ENCODE measurements around the gene NFYB. TPM values are rescaled to one million over a fixed set of nuclear protein-coding genes. Genes with fewer than 3 reads are reported as not detected.

Gene NFYB
- total and polyA plus RNA-seq, 2 donors from 2014 or later, result 24.6 to 31.1 TPM

DNA sequence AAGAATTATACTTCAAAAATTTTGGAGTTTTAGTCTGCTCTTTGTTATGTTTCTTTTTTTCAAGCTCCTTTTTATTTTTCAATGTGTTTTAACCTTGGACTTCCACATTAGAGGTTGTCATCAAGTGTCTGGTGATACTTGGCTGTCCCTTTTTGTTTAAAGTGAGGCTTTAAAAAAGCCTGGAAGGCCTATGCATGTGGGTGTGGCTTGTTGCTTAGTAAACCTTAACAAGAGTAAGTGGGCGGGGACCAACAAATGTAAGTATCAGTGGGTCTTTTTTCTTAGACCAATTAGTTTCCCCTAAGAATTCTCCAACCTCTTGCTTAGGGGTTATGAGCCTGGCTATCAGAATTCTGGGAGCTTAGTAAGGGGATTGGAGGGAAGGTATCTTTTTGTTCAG lies 47.3 kb downstream of the NFYB start:
- H3K36me3 ChIP-seq (ENCODE audit: control insufficient read depth in 2 of 3, insufficient read depth in 3 of 3, low read length in 3 of 3), result peaks cover 8 to 22% (median 16%) of the 10 kb centered on the region in 3 donors

GRCh38 chr12:104083769-104084475 lies 54.1 kb downstream of the NFYB start:
- H3K27ac ChIP-seq (ENCODE audit: low read depth in 2 of 2, low read length in 2 of 2), result no peak overlapping the region
- intact Hi-C loops (cut with DNase I), result no loop called here

More for the DNA sequence above, 47.3 kb downstream of the NFYB start:
- intact Hi-C loops (cut with DNase I), result no loop called here
- DNase-seq, result no peak
- Histone ChIP-seq H3K4me1 (ENCODE audit: control insufficient read depth in 2 of 3, insufficient read depth in 2 of 3, low read depth in 1 of 3, low read length in 3 of 3) (no peaks in the 10 kb centered on the region), H3K9me3 (ENCODE audit: control insufficient read depth in 2 of 3, insufficient read depth in 1 of 3, low read length in 3 of 3) (no peaks in the 10 kb centered on the region), H3K9ac (ENCODE audit: low read length in 3 of 3) (no peak overlapping the region), H3K27ac (ENCODE audit: low read depth in 2 of 2, low read length in 2 of 2) (no peak overlapping the region), H3K27me3 (ENCODE audit: control insufficient read depth, insufficient read depth, low read length) (no peaks in the 10 kb centered on the region), H3K4me3 (ENCODE audit: low read length in 3 of 3) (no peak overlapping the region)
- FAIRE-seq, result no peak
- no peak for TF ChIP-seq CTCF (IDR thresholded peaks at IDR 0.05; ENCODE audit: borderline replicate concordance, extremely low read depth, insufficient read depth)

DNA sequence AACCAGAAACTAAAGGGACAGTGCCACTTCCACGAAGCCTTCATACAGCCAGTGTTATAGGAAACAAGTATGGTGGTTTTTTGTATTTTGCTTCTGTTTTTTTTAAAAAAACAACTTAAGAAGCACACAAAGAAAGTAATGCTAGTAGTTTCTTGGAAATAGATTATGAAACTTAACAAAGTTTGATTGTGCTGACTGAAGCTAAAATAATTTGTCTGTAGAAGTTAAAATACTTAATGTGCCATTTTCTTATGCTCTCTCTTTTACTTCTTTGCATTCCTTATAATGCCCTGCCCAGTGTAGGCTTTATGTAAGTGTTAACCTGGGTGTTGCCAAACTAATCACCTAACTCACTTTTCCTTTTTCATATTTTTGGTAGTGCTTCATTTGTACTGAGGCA lies 57.2 kb downstream of the NFYB start:
- FAIRE-seq, result no peak
- H3K27ac ChIP-seq (ENCODE audit: low read depth in 2 of 2, low read length in 2 of 2), result no peak overlapping the region

More at GRCh38 chr12:104083769-104084475, 54.1 kb downstream of the NFYB start:
- Histone ChIP-seq H3K36me3 (ENCODE audit: control insufficient read depth in 2 of 3, insufficient read depth in 3 of 3, low read length in 3 of 3) (peaks cover 9 to 27% (median 22%) of the 10 kb centered on the region in 3 donors), H3K4me1 (ENCODE audit: control insufficient read depth in 2 of 3, insufficient read depth in 2 of 3, low read depth in 1 of 3, low read length in 3 of 3) (no peaks in the 10 kb centered on the region), H3K27me3 (ENCODE audit: control insufficient read depth, insufficient read depth, low read length) (no peaks in the 10 kb centered on the region), H3K9ac (ENCODE audit: low read length in 3 of 3) (no peak overlapping the region), H3K4me3 (ENCODE audit: low read length in 3 of 3) (no peak overlapping the region), H3K9me3 (ENCODE audit: control insufficient read depth in 2 of 3, insufficient read depth in 1 of 3, low read length in 3 of 3) (no peaks in the 10 kb centered on the region)
- DNase-seq (no peak), FAIRE-seq (no peak)
- no peak for TF ChIP-seq CTCF (IDR thresholded peaks at IDR 0.05; ENCODE audit: borderline replicate concordance, extremely low read depth, insufficient read depth)

More for the DNA sequence above, 57.2 kb downstream of the NFYB start:
- H3K9me3 ChIP-seq (ENCODE audit: control insufficient read depth in 2 of 3, insufficient read depth in 1 of 3, low read length in 3 of 3), result no peaks in the 10 kb centered on the region
- H3K9ac ChIP-seq (ENCODE audit: low read length in 3 of 3), result no peak overlapping the region
- H3K36me3 ChIP-seq (ENCODE audit: control insufficient read depth in 2 of 3, insufficient read depth in 3 of 3, low read length in 3 of 3), result peaks cover 4 to 25% (median 17%) of the 10 kb centered on the region in 3 donors
- H3K4me1 ChIP-seq (ENCODE audit: control insufficient read depth in 2 of 3, insufficient read depth in 2 of 3, low read depth in 1 of 3, low read length in 3 of 3), result no peaks in the 10 kb centered on the region
- TF ChIP-seq CTCF (IDR thresholded peaks at IDR 0.05; ENCODE audit: borderline replicate concordance, extremely low read depth, insufficient read depth), result no peak
- H3K4me3 ChIP-seq (ENCODE audit: low read length in 3 of 3), result no peak overlapping the region
- no peak for DNase-seq
- H3K27me3 ChIP-seq (ENCODE audit: control insufficient read depth, insufficient read depth, low read length), result no peaks in the 10 kb centered on the region
- intact Hi-C loops (cut with DNase I), result no loop called here
